GM21447 (cell line): Measurements from ENCODE around the gene PRDM15.

Experiments
- ATAC-seq: cut with Tn5 transposase; IDR thresholded peaks from one replicate; pipeline ENCODE4 v1.9.1; 2021; ENCODE audit not compliant: unreplicated experiment

Gene PRDM15

DNA sequence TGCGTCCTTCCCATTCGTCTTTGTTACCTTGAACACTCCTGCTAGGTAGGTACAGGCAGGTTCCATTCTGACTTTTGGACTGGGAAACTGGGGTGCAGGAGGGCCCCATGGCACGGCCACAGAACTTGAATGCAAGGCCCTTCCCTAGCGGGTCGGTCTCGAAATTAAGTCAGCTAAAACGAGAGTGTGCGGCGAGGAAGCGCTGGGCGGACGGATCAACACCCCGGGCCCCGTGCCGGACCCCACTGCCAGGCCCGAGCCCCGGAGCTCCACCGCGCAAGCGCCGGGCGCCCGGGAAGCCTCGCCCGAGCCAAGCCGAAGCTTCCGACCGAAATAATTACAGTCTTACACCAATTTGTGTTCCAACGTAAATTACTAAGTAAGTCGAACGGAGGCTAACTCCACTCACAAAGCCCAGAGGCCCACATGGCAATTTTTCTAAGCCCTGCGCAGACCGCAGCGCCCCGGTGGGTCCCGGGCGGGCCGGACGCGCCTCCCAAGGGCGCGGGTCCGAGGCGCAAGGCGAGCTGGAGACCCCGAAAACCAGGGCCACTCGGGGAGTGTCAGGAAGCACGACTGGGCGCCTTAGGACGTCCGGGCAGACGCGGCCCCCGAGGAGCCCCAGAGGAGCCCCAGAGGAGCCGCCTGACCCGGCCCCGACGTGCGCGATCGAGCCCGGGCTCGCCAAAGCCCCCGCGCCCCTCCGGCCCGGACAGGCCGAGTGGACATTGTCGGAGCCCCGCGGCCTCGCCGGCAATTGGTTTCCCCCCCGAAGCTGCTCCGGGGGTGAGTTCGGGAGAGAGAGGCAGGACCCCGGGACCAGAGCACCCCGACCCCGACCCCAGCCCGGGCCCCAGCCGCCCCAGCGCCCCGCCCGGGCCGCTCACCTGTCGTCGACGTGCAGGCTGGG lies 112.9 kb downstream of the PRDM15 start:
- ATAC-seq = no peak

DNA sequence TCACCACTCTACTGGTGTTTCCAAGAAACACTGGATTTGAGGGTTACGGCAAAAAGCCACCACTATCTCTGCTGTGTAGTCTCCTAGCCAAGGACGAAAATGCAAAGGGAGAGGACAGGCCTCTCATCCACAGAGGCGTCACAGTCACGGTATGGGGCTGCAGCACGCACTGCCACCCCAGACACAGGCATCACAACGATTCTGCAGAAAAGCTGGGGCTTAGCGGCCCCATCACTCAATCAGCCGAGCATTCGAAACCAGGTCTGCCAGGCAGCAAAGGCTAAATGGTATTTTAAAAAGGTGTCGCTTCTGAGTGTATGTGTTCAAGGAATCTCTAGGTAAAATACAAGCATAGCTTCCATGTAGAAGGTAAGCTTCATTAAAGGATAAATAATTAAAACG lies 113.7 kb downstream of the PRDM15 start:
- no peak for ATAC-seq

DNA sequence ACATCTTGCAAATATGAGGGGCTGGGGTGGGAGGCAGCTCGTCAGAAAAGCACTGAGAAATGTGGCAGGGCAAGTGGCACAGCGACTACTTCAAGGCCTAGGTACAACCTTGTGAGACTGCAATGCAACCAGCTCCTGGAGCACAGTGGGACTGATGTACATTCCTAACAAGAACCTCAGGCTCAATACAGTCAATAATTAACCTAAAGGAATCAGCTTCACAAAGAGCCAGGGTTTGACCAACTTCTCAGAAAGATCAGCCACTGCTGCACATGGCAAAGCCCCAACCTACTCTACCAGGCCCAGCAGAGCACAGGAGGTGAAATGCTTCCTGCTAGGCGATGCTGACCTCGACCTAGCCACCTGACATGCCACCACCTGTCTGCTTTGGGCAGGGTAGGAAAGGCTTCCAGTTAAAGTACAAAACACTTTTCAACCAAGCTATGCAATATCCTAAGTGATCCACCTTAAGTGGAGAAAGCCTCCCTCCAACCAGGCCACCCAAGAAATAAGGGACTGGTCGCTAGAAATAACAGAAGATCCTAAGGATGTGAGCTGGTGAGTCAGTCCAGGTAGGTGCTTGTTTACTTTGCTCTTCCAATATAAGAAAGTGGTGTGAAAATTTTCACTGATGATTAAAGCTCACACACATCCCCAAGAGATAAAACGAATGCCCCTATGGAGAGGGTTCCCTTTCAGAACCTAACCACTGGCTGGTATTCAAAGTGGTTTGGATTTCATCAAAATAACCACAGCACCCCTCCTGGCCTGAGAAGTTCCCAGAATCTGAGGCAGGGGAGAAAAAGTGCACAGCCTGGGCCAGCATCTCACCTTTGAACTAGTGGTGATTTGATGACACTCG lies 114.4 kb downstream of the PRDM15 start:
- ATAC-seq = no peak

DNA sequence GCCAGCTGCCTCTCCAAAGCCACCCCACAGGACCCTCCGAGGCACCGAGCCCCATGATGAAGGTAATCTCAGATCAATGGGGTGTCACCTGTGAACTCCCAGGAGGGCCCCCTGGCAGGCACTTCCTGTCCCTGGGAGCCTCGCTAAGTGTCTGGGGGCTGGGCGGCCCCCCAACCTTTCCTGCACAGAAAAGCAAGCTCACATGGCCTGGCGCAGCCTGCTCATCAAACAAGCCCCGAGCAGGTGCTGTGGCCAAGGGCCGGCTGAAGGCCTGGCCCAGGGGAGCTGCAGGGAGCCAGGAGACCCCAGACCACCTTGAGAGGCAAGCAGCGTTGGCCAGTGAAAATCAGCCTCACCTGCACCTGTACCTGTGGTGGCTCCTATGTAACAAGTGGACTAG lies 115.1 kb downstream of the PRDM15 start:
- no peak for ATAC-seq

DNA sequence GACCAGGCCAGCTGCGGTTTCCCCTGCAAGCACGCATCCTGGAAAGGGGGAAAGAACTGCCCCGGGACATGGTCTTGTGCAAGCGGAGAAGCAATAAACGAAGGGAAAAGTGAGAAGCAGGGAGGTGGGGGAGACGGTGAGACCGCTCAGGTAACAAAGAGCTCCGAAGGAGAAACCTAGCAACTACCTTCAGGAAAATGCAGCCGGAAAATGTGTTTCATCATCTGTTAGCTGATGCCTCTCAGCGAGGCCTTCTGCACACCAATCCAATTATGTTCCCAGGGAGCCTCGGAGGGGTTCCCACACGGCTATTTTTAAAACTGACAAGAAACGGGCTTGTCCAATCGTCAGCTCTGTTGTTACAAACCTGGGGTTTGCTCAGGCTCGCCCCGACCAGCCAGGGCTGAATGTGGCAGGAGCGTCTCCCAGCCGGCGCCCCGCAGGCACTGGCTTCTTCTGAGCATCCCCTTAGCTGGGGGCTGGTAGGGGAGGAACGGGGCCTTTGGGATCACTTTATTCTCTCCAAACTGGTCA lies 115.7 kb downstream of the PRDM15 start:
- no peak for ATAC-seq

DNA sequence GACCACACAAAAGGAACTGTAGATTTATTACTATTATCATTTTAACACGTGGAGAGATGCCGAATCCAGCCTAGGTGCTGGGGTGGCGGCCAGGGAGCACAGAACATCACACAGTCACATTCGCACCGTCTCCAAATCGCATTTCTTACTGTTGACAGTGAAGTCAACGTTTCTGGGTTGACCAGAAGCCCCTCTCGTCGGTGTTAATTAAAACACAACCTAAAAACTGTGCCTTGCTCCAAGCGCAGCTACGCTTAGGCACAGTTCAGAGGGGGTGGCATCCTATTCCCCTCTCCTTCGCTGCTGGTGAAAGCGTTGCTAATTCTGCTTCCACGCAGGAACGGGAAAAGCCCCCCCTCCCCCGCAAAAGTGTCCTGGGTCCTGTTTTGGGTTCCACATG lies 116.4 kb downstream of the PRDM15 start:
- no peak for ATAC-seq

DNA sequence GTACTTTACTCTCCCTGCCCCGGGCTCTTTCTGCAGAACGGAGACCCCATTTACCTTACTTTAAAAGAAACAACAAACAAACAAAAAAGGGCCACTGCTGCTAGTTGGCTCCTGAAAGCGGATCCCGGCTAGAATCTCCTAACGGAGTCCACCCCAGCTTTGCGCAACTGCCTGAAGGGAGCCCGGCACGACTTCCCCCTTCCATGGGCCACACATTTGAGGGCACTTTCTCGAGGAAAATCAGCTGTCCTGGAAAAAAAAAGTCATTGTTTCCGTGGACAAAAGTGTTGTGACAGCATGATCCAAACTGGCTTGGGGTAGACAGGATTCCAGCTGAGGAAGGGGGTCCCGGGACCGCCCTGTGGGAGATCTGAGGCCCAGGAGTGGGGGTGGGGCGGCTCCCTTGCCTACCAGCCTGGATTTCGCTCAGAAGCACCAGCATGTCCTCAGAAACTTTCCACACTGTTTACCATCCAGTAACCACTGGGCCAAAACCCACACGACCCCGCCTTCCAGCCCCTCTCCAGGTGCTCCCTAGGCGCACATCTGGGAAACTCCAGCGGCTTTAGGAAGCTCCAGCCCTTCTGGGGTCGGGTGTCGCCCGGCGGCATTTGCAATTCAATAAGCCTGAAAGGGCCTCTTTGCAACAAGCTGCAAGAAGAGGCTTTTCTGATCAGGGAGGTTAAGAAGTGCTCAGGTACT lies 117.1 kb downstream of the PRDM15 start:
- no peak for ATAC-seq

DNA sequence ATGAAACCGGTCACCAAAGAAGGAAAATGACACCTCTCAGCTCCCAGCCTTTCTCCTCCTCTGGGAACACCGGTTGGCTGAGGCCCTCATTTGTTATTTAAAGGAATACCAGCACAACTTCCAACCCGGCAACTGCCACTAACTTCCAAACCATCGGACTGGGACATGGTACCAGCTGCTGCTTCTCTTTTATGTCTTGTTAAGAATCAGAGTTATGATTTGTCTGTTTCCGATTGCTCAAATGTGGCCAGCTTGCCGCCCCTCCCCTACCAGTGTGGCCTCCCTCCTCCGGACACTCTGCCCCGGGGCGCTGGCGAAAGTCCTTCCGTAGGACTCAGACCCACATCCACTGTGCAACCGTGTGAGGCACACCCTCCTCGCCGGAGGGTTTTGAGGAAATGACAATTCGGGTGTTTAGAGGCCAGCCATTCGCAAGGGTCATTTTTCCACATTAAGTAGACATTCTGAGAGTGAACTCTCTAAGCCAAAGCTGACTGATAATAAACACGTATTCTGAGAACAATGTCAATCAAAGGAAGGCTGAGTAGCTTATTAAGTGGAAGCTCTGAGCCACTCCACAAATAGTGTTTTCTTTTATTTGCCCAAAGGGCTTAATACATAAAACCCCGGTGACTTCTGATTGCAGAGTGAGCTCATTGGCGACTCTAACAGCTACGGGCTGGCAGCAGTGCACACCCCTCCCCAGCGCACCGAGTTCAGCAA lies 117.8 kb downstream of the PRDM15 start:
- no peak for ATAC-seq

DNA sequence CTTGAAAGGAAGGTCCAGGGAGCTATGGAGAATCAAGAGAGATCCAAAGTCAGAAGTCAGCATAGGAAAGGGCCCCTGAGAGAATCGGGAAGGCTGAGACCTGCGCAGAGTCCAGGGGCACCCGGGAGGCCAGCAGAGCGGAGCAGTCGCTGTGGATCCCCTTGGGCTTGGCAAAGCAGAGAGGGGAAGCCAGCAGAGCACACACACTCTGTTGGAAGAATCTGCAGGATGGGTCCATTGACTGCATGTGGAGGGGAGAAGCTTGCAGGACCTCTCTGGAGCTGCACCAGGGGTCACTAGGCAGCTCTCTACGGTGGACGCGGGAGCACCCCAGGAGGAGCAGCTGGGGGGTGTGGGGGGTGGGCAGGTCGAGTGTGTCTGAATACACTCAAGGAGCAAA lies 118.7 kb downstream of the PRDM15 start:
- ATAC-seq = no peak

DNA sequence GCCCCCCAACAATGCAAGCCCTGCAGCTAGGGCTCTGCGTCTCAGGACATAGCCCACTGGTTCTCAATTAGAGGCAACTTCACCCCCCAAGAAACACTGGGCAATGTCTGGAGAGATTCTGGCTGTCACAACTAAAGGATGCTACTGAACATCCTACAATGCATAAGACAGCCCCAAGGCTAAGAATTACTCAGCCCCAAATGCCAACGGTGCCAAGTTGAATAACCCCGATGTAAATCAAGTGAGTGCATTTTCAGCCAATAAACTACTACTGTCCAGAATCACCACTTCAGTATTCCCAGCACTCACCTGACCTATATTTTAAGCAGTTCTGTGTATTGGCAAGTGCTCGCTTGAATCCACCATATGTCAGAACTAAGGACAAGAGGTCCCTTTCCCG lies 119.2 kb downstream of the PRDM15 start:
- no peak for ATAC-seq

DNA sequence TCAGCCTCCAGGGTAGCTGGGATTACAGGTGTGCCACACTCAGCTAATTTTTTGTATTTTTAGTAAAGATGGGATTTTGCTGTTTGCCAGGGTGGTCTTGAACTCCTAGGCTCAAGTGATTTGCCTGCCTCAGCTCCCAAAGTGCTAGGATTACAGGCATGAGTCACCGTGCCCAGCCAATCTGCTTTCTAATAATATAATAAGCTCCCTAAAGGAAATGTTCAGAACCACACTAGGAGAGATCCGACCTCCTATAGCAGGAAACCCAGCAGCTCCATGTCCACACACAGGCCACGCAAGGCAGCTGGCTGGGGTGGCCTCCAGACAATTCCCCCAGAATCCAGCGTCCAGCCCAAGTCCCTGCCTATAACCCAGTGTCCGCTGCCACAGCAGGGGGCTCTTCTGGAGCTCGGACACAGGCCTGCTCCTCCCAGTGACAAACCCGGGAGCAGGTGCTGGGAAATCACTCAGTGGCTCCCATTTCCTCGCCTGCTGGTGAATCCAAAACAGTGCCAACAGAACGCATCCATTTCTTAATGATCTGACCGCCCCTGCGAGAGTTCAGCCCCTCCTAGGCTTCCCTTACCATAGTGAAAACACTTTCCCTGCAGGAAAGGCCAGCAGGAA lies 119.8 kb downstream of the PRDM15 start:
- ATAC-seq = no peak

DNA sequence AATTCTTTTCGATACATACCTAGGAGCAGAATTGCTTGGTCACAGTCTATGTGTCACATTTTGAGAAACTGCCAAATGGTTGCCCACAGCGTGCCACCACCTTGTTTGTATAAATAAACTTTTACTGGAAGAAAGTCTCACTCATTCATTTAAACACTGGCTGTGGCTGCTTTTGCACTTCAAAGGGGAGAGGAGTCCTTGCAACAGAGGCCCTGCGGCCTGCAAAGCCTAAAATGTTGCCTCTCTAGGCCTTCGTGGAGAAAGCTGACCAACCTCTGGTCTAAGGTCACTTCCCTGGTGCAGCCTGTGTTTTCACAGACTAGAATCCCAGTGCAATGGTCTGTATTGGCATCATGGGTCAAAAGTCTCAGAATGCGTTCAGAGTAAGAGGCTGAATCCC lies 120.6 kb downstream of the PRDM15 start:
- ATAC-seq = no peak

DNA sequence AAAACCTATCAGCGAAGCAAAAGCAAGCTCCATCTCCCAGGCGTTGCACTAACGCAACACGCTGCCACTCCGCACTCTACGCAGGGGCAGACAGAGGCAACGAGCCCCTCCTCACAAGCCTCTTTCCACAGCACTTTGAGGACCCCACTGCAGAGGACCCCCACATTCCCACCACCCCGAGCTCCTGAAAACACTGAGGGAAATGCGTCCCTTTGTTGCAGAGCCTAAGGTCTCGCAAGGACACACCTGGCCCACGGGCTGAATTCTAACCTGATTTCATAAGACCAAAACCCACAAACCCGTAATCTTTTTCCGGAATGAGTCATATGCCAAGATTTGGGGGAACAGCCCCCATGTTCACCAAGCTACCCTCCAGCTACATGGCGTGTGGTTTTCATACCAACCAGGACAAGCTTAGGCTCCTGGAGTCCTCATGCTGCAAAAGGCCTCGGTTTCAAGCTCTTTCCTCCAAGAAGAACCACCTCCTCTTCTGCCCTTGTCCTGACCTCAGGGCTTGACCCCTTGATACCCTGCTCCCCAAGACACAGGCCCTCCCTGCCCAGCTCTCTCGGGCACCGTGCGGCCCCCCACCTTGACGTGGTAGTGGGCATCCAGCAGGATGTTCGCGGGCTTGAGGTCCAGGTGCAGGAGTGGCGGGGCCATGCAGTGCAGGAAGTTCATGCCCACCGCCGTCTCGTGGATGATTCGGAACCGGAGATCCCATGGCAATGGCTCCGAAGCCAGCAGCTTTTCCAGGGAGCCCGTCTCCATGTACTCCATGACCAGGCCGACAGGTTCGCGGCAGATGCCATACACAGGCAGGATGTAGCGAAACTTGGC lies 123.0 kb downstream of the PRDM15 start:
- no peak for ATAC-seq

DNA sequence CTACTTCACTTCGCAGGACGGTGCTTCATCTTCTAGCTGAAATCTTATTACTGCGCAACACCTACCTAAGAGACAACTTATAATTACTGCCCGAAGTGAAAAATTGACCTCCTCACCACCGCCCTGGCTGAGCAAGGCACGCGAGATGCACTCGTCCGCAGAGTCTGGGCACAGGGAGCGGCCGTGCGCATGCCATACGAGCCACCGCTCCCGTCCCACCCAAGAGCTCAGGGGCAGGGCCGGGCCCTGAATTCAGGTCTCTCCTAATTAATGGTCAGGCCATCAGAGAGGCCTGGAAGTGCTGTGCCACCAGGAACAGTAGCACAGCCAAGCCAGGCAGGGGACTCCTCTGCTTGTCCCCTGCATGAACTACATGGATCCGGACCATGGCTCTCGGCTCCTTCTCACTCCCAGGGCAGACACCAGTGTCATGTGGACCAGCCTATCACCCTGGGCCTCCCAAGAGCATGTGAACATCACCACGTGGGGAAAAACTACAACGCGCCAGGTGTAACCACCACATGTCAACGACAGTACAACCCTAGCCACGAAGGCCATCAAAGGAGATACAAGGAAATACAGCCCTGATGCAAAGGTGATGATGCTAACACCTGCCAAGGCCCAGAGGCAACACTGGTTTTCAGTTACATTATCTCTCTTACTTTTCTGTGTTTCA lies 123.7 kb downstream of the PRDM15 start:
- no peak for ATAC-seq

DNA sequence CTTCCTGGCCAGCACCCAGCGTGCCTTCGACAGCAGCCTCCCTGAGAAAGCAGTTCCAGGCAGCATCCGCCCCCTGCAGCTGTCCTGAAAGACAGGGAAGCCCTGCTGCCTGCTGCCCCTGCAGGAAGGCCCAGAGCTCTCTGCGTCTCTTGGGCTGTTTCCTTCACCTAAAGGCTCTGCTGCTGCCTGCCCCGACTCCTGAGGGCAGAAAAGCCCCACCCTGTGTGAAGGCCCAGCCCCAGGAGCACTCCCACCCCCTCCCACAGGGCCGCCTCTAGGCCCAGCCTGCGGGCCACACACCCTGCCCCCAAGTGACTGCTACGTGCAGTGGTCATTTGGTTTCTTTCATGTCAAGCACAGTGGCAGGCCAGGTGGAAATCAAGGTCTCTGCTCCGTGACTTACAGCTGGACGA lies 124.7 kb downstream of the PRDM15 start:
- no peak for ATAC-seq

DNA sequence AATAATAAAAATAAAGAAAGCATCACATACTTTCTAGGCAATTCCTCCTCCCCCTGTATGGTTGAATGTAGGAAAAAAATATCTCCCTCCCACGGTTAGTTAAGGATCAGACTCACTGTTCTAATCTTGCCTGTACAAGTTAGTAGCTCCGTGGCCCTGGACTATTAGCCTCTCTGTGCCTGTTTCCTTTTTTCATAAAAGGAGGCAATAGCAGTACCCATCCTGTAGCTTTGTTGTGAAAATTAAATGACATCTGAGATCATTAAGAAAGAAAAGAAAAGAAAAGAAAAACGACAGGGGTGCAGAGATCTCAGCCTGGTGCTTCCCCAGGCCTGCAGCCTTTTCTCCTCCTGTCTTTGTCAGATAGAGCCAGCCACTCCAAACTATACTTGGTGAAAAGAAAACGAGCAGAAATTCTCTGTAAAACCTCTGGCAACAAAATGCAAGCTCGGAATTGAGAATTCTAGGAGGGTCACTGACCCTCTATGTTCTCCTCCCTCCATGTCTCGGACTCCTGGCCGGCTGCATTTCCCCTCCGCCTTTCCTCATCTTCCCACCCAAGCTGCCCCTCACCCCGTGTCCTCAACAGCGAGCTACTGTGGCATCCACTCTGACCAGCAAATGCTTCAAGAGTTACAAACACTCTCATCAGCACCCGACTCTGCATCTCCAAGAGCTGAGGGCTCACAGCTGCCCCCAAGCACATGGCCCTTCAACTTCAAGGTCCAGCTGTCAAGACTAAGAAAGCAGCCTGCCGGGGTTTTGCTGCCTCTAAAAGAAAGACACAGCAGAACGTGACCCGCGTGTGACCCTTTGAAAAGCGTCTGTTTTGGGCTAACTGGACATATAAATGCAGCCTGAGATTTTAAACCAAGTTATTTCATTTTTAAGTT lies 125.9 kb downstream of the PRDM15 start:
- no peak for ATAC-seq

DNA sequence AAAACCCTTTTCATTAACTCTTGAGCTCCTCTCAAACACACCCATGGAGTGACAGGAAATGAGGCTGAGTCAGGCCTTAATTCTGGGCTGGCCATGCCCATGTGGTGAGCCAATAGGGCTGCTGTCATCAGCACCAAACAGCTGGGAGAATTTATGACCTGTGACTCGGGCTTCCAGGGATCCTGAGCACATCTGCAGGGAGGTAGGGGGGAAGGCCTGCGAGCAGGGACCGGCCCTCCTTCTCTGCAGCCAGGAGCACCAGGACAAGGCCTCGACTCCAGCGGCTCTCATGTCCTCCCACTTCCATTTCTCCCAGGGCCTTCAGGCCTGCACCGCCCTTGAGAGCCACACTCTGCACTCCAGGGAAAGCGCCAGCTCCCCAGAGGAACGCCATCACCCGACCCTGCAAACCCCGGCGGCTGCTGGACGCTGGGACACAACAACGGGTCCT lies 126.9 kb downstream of the PRDM15 start:
- ATAC-seq = no peak

DNA sequence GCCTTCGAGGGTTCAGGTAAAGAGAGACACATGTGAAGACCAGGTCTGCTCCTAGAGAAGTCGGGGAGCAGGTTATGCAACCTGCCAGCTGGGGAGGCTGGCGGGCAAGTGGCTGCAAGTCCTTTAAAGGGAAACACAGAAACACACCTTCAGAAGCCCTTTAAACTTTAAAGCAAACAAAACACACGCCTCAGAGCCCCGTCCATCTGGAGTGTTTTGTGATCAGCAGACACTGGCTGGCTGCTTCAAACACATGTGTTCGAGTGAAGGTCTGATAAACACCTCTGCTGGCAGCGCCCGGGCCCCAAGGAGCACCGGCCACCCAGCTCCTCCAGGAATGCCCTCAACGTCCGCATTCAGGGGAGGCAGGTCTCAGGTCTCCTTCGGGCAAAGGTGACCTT lies 127.5 kb downstream of the PRDM15 start:
- no peak for ATAC-seq
